ENCODE measurements around the gene KLF16.

The KLF16 gene

GRCh38 chr19:1866693-1867348 is 3.4 kb upstream of the KLF16 start:
- no peak for DNase-seq

GRCh38 chr19:1865172-1866010 is 2.0 kb upstream of the KLF16 start:
- no peak for DNase-seq

- no peak for DNase-seq
These were observed 1.2 kb upstream of the KLF16 start for GRCh38 chr19:1864480-1865171.

- DNase-seq, result peak; percentile 73
These were observed 480 bp upstream of the KLF16 start for GRCh38 chr19:1863638-1864479.

GRCh38 chr19:1862424-1863327 is 703 bp downstream of the KLF16 start:
- no peak for DNase-seq

- DNase-seq, result no peak
These were observed 1.3 kb downstream of the KLF16 start for GRCh38 chr19:1862068-1862423.

- DNase-seq, result no peak
These were observed 1.8 kb downstream of the KLF16 start for GRCh38 chr19:1861599-1862031.

GRCh38 chr19:1860821-1861598 is 2.4 kb downstream of the KLF16 start:
- DNase-seq, result no peak

- DNase-seq, result no peak
These were observed 3.2 kb downstream of the KLF16 start for GRCh38 chr19:1860042-1860775.

- no peak for DNase-seq
These were observed 4.0 kb downstream of the KLF16 start for GRCh38 chr19:1859331-1859781.

GRCh38 chr19:1858412-1859081 is 4.8 kb downstream of the KLF16 start:
- DNase-seq, result no peak

- no peak for DNase-seq
These were observed 5.6 kb downstream of the KLF16 start for GRCh38 chr19:1857648-1858326.

GRCh38 chr19:1856698-1857603 is 6.4 kb downstream of the KLF16 start:
- DNase-seq, result no peak

- DNase-seq, result no peak
These were observed 7.1 kb downstream of the KLF16 start for GRCh38 chr19:1856345-1856697.

- no peak for DNase-seq
These were observed 7.5 kb downstream of the KLF16 start for GRCh38 chr19:1855828-1856255.

- DNase-seq, result peak; percentile 85
These were observed 8.1 kb downstream of the KLF16 start for GRCh38 chr19:1855040-1855827.

- DNase-seq, result no peak
These were observed 8.8 kb downstream of the KLF16 start for GRCh38 chr19:1854542-1855039.

All from NCI-H1694 (cell line).